ENCODE measurements around the gene KRTAP10-3.

GRCh38 chr21:44575307-44576024, 16.9 kb upstream of the KRTAP10-3 start:
- TF ChIP-seq, protein P1, sequence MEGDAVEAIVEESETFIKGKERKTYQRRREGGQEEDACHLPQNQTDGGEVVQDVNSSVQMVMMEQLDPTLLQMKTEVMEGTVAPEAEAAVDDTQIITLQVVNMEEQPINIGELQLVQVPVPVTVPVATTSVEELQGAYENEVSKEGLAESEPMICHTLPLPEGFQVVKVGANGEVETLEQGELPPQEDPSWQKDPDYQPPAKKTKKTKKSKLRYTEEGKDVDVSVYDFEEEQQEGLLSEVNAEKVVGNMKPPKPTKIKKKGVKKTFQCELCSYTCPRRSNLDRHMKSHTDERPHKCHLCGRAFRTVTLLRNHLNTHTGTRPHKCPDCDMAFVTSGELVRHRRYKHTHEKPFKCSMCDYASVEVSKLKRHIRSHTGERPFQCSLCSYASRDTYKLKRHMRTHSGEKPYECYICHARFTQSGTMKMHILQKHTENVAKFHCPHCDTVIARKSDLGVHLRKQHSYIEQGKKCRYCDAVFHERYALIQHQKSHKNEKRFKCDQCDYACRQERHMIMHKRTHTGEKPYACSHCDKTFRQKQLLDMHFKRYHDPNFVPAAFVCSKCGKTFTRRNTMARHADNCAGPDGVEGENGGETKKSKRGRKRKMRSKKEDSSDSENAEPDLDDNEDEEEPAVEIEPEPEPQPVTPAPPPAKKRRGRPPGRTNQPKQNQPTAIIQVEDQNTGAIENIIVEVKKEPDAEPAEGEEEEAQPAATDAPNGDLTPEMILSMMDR (IDR thresholded peaks at IDR 0.05): no peak
- TF ChIP-seq POLR2A (IDR thresholded peaks at IDR 0.05): no peak

Data from body of pancreas (tissue), 4 donors.